ENCODE measurements around the gene PSPN.

Gene PSPN

GRCh38 chr19:6375411-6376010 is at the start of gene PSPN:
Gene PSPN, minus strand, starts transcription at chr19:6375933. Its CDS starts 84 bp downstream, at chr19:6375849.
- DNase-seq: no peak

DNA sequence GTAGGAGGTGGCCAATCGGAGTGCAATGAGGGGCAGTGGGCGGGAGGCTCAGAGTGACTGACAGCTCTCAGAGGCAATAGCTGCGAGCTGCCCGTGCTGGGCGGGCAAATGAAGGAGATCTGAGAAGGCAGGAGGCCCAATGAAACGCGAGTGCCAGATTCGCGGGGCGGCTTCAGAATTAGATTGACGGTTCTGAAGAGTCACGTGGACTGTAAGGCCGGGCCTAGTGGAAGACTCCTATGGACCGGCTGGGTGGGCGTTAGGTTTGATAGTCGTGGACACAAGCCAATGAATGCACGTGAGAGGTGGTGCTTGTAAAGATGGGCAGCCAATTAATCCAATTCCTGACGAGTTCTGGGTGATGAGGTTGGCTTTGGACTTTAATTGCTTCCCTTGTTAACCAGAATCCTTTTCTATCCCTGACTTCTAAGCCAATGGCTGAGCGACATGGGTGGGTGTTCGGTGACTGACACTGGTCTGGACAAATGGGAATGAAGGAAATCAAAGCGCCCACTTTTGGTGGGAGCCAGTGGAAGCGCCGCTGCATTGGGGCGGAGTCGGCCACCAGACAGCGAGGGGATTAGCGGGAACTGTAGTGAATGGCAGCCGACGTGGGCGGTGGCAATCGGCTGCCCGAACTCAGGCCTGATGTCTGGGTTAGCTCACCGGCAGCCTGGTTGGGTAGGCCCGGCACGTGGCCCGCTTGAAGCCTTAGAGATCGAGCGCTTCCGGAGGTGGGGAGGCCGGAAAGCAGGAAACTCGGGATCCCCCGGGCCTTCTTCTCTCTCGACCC is 49.4 kb upstream of the PSPN start:
- DNase-seq: peak; percentile 100

DNA sequence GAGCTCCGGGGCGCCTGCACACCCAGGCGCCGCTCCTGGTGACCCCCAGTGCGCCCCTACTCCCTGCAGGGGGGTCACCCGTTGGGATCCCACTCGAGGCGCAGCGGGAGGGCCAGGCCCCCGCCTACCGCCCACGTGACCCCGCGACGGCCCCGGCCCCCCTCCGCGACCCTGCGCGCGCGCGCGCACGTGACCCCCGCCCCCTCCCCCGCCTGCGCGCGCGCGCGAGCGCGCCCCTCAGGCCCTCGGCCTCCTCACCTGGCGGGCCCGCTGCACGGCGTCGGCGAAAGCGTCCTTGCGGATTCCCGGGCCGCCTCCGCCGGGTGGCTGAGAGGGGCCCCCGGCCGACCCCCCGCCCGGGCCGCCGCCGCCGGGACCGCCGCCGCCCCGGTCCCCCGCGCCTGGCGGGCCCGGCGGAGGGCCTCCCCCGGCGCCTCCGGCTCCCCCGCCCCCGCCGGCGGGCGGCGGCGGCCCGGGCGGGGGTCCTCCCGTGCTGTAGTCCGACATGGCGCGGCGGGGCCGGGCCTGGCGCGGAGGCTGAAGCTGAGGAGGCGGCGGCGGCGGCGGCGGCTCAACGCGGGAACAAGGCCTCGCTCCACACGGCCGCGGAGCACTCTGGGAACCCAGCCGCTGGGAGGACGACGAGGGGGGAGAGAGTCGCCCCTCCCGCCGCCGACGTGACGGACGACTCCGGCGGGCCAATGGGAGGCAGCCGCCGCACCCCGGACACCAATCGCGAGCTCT is 48.6 kb upstream of the PSPN start, which contains the start of gene KHSRP:
Gene KHSRP (minus strand): TSS at position 617 of the 744 bp plus-strand sequence. CDS start 110 bp downstream, at position 507.
- no peak for DNase-seq

GRCh38 chr19:6423499-6424194 is 47.9 kb upstream of the PSPN start:
- DNase-seq: no peak

GRCh38 chr19:6421075-6422014 is 45.6 kb upstream of the PSPN start:
- no peak for DNase-seq

- DNase-seq: no peak
Observed at GRCh38 chr19:6418562-6418932, 42.8 kb upstream of the PSPN start.

DNA sequence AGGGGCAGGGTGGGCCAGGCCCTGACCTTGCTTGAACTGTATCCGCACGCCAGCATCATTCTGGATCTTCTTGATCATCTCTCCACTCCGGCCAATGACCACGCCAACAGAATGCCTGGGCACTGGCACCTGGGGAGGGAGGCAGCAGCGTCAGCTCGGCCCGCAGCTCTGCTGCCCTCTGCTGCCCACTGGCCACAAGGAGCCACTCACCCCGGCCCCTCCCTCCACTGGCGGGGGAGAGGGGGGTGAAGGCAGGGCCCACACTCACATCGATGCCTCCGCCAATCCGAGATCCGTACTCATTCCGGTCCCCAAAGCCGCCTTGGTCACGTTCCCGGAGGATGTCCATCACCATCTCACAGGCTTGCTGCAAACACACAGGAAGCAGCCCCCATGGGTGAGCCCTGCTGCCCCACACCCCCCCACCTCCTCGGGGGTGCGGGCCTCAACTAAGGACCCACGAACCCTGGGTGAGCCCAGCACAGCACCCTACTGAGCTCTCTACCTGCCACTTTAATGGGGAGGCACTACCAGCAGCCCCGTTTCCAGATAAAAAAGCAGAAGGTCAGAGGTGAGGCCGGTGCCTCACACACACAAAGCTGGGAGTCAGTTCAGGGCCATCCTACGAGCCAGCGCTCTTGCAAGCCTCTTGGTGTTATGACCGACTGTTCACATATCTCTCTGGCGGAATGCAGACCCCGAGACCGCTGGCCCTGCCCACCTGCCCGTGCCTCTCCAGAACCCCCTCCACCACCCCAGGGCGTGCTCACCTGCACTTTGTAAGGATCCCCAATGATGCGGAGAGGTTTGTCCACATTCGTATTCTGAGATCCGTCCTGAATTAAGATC is 42.2 kb upstream of the PSPN start:
- DNase-seq: no peak

DNA sequence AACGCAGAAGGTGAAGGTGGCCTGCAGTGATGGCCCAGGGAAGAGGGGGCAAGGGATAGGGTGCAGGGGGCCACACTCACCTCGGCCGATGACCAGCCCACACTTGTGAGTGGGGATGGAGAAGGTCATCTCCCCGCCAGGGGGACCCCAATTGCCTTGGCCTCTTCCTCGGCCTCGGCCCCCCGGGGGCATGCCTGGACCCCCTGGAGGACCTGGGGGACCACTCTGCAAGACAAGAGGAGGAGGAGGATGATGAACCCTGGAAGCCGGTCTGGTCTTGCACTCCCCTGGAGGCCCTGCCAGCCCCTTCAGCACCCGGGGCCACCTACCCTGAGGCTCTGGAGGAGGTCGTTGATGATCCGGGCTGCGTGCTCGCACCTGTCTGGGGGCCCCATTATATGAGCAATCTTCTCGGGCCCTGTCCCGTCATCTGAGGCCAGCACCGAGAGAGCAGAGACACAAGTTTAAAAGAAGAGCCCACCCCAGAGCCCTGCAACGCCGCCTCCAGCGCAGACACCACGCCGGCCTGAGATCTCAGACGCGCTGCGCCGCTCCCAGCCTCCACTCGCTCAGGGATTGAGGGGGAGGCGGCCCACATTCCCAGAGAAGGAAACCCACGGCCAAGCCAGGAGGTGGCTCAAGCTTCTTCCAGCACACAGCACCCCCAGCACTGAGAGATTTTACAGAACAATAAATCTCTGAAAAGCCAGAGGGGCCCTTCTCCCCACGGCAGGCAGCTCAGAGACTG is 41.1 kb upstream of the PSPN start:
- DNase-seq: no peak

DNA sequence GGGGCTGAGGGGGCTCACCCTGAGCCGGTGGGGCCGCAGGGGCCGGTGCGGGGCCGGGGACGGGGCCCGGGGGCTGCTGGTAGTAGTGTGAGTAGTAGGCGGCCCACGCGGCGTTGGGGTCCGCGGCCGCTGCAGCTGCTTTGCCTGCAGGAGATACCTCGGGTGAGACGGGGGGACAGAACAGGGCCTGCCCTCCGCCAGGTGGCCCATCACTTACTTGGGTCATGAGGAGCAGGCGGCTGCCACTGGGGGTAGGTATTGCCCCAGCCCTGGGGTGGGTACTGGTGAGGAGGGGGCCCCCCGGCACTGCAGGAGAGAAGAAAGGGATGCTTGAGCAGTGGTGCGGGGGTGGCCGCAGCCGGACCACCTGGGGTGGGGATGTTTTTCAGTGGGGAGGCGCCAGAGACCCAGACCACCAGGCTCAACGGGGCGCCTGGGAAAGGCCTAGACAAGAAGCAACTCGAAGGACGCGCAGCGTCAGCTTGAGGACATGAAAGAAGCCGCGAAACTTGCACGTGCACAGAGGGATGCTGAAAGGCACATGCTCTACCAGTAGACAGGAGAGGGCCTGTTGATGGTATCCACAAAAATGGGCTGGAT is 40.0 kb upstream of the PSPN start:
- no peak for DNase-seq

DNA sequence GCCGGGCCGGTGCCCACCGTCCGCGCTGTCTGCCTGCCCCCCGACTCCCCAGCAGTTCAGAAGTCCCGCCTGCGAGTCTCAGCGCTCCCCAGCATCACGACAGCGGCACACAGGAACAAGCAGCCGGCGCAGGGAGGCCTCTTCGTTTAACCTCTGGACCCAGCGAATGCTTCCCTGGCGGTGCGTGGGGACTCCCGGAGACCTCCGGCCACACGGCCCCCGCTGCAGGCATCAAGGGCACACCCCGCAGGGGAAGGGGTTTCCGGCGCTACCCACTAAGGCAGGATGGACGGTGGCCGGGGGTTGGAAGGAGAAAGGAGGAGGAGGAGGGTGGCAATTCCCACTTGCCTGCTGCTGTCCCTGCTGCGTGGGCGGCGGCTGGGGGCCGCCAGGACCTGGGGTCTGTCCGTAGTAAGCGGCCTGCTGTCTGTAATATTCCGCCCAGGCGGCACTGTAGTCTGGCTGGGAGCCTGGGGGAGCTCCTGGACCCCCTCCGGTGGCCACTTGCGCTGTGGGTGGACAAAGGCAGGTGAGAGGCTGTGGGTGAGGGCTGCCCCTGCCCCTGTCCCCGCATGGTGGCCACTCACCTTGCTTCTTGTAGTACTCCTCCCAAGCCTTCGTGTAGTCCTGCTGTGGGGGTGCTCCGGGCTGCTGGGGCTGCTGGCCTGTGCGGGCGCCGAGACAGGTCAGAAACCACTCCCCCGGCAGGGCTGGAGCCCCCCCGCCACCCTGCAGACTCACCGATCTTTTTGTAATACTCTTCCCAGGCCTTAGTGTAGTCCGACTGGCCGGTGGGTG is 39.3 kb upstream of the PSPN start:
- DNase-seq: no peak

GRCh38 chr19:6413721-6414643 is 38.2 kb upstream of the PSPN start:
- DNase-seq: no peak

DNA sequence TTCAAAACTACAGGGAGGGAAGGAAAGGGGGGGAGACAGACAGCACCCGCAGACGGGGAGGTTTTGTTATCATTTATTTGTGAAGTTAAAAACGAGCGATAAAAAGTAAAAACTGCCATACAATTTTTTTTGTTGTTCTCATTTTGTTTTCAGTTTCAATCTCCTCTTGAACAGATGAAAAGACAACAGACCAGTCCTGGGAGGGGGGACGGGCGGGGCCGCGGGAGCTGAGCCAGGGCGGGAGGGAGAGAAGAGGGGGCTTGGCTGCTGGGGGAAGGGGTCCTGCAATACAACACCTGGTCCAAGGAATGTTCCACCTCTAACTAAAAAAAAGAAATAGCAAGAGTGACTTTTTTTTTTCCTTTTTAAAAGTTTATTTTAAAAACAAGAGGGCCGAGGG is 37.6 kb upstream of the PSPN start:
- DNase-seq: no peak

DNA sequence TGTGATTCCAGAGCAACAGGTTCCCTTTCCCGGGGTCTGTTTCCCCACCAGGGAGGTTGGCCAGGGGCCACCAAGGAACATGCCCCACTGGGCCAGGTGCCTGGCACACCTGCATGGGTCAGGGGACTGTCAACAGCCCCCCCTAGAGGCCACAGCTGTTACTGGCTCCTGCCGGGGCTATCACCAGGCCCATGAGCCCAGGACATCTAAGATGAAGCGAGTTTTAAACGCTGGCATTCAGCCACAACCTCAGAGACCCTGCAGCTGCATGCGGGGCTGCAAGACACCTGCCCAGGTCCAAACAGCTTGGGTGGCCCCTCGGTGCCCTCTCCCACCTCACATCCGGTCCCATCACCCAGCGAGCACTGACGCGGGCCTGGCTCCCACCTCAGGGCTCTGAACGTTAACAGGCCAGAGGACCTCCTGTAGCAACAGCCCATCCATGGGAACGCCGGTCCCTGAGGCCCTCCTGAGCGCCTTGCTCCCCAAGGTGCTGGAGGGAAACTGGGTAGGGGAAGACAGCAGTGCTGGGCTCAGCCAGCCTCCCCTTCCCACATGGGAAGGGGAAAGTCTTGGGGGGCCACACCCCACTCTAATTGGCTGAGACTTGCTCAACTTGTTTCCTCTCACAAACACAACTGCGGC is 36.8 kb upstream of the PSPN start:
- DNase-seq: no peak

- DNase-seq: no peak
Observed at GRCh38 chr19:6412061-6412446, 36.3 kb upstream of the PSPN start.

GRCh38 chr19:6409346-6409745 is 33.6 kb upstream of the PSPN start:
- no peak for DNase-seq

DNA sequence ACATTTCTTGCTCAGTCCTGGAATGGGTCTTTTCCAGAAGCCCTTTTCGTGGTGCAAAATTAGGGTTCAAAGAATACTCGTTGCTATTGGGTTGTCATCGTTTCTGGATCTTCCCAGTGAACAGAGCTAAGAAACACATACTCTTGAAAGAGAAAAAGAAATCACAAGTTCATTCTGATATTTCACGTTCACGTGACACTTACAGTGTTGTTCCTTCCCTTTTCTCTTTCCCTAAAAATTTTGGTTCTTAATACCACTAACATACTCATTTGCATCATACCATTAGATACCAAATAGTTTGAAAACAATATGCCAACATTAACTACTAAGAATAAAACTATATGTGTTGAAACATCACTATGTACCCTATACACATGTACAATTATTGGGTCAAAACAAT is 30.7 kb upstream of the PSPN start:
- no peak for DNase-seq

DNA sequence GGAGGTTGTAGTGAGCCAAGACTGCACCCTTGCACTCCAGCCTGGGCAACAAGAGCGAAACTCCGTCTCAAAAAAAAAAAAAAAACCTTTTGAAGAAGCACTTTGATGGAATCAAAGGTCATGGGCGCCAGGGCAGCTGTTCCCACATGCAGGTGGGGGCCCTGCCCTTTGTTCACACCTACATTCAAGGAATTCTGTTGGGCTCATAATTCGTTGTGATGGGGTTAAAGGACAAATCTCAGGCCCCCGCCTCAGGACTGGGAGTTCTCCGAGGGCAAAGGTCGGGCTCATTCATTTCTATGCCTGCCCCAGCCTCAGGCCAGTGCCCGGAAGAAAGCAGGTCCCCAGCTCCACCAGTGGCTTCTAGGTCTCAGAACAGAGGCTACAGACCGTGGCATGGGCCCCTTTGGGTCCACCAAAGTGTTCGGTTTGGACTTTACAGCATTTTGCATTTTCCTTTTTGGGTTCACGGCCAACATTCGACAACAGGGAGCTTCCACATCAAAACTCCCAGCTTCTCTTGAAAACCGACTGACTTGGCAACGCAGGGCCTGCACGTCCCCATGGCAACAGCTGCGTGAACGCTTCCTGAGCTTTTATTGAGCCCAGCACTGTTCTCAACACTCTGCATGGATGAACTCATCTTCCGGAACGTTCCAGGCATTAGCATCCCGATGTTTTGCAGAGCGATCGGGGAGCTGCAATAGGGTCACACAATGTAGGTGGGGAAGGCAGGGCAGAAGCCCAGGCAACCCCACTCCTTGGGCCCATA is 27.3 kb upstream of the PSPN start:
- DNase-seq: no peak
